GM12801 (cell line): Measurements from ENCODE around the gene EFEMP2.

Experiments used
- TF ChIP-seq, protein P1 (sequence below): IDR thresholded peaks from one replicate; pipeline ENCODE4 v1.5.1; 2011; ENCODE audit warnings: control low read depth; ENCODE audit not compliant: insufficient read length; ENCODE audit errors: extremely low read depth

EFEMP2 gene

GRCh38 chr11:65907878-65908277 is 35.3 kb upstream of the EFEMP2 start:
- TF ChIP-seq, protein P1, sequence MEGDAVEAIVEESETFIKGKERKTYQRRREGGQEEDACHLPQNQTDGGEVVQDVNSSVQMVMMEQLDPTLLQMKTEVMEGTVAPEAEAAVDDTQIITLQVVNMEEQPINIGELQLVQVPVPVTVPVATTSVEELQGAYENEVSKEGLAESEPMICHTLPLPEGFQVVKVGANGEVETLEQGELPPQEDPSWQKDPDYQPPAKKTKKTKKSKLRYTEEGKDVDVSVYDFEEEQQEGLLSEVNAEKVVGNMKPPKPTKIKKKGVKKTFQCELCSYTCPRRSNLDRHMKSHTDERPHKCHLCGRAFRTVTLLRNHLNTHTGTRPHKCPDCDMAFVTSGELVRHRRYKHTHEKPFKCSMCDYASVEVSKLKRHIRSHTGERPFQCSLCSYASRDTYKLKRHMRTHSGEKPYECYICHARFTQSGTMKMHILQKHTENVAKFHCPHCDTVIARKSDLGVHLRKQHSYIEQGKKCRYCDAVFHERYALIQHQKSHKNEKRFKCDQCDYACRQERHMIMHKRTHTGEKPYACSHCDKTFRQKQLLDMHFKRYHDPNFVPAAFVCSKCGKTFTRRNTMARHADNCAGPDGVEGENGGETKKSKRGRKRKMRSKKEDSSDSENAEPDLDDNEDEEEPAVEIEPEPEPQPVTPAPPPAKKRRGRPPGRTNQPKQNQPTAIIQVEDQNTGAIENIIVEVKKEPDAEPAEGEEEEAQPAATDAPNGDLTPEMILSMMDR, result no peak

DNA sequence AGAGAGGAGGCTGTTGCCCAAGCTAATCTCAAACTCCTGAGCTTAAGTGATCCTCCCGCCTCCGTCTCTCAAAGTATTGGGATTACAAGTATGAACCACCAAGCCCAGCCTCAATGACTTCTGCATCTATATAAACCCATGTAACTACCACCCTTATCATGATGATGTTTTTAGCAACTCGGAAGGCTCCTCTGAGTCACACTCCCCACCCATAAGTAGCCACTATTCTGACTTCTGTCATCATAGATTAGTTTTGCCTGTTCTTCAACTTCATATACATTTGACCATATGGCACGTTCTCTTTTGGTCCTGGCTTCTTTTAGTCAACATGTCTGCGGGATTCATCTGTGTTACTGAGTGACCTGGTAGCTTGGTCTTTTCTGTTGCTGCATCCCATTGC is 34.0 kb upstream of the EFEMP2 start:
- TF ChIP-seq, protein P1, result no peak

- TF ChIP-seq, protein P1, result no peak
Observed at GRCh38 chr11:65903715-65904114, 31.1 kb upstream of the EFEMP2 start.

DNA sequence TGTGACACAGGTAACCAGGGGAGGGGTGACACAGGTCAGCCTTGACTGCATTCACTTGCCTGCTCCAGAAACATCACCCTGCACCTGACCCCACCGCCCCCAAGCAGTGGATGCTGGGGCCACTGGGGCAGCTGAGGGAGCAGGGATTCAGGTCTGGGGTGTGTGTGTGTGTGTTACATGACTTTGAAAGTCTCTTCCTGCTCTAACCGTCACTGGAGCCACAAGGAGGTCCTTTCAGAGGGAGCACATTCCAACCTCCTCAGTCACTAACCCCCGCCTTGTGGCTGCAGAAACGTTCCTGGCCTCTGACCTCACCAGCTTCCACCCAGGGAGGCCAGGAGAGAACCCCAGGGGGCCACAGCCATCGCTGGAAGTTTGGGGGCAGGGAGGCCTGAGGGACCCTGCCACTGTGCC is 30.5 kb upstream of the EFEMP2 start:
- TF ChIP-seq, protein P1, result no peak

DNA sequence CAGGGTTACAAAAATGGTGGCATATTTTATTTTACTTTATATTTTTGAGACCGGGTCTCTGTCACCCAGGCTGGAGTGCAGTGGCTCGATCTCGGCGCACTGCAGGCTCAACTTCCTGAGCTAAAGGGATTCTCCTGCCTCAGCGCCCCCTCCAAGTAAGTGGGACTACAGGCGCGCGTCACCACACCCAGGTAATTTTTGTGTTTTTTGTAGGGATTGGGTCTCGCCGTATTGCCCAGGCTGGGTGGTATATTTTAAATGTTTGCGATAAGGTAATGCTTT is 28.2 kb upstream of the EFEMP2 start:
- TF ChIP-seq, protein P1, result no peak

DNA sequence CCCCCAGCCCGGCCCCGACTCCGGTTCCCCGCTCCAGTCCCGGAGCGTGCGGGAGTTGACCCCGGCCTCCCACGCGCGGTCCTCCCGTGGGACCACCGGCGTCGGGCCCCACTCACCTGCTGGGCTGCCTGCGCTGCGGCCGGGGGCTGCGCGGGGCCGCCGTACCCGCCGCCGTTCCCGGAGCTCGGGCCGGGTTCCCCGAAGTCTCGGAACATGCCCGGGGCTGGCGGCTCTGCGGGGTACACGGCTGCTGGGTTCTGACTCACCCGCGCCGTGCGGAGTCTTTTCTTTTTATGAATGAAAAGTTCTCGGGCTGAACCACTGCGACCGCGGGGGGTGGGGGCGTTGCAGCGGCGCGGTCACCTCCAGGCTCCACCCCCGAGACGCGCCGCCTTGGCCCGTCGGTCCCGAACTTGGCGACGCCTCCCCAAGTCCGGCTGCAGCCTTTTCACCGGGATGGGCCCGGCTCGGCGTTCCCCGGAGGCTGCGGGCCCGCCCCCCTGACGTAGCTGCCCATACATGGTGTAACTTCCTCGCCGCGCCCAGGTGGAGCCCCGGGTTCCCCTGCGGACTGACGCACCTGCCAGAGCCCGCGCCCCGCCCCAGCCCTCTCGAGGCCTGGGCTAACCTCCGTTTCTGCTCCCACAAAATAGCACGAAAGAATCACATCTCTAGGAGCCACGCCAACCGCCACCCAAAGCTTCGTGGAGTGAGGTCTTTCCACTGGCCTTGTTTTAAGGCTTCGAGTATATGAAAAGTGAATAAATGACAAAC is 27.7 kb upstream of the EFEMP2 start, which contains the start of gene FOSL1:
Gene FOSL1, minus strand, starts transcription at position 264 of the 774 bp plus-strand sequence. Its CDS starts 49 bp downstream, at position 215.
- TF ChIP-seq, protein P1, result no peak

- TF ChIP-seq, protein P1, result no peak
Observed at GRCh38 chr11:65899356-65900124, 26.9 kb upstream of the EFEMP2 start.
